RWPE2 (cell line): Measurements from ENCODE around the gene TMTC4.

Experiments
- ATAC-seq: fragments of 200-7000 bp; cut with Tn5 transposase; 3 replicates; pipeline ENCODE4 v1.9.1; 2021; ENCODE audit warnings: low read depth
- DNase-seq: peaks from one replicate; pipeline ENCODE4 v3.0.0-alpha.2; 2020; ENCODE audit warnings: low spot score
- H3K27ac ChIP-seq: fragments of 450-650 bp; 2 replicates; pipeline ENCODE4 v1.5.1; 2017; ENCODE audit warnings: mild to moderate bottlenecking; ENCODE audit not compliant: poor library complexity, severe bottlenecking
- H3K27me3 ChIP-seq: fragments of 250-450 bp; sonication (Bioruptor Pico); 2 replicates; pipeline ENCODE4 v1.5.1; 2021; ENCODE audit warnings: mild to moderate bottlenecking, moderate library complexity; ENCODE audit not compliant: insufficient read depth, poor library complexity, severe bottlenecking
- H3K36me3 ChIP-seq: fragments of 250-450 bp; sonication (Bioruptor Pico); 2 replicates; pipeline ENCODE4 v1.5.1; 2020; ENCODE audit warnings: low read depth, mild to moderate bottlenecking, moderate library complexity
- H3K4me1 ChIP-seq: fragments of 250-450 bp; sonication (Bioruptor Pico); 2 replicates; pipeline ENCODE4 v1.5.1; 2021; ENCODE audit warnings: mild to moderate bottlenecking, moderate library complexity; ENCODE audit not compliant: insufficient read depth, poor library complexity, severe bottlenecking
- H3K4me3 ChIP-seq: fragments of 250-450 bp; sonication (Bioruptor Pico); 2 replicates; pipeline ENCODE4 v1.5.1; 2021; ENCODE audit warnings: mild to moderate bottlenecking, moderate library complexity; ENCODE audit not compliant: severe bottlenecking
- H3K9me3 ChIP-seq: fragments of 250-450 bp; sonication (Bioruptor Pico); 2 replicates; pipeline ENCODE4 v1.5.1; 2021; ENCODE audit warnings: mild to moderate bottlenecking, moderate library complexity; ENCODE audit not compliant: severe bottlenecking
- TF ChIP-seq, protein P1 (sequence below): fragments of 450-650 bp; IDR thresholded peaks from one replicate; pipeline ENCODE4 v1.5.1; 2017; ENCODE audit warnings: mild to moderate bottlenecking, moderate library complexity; ENCODE audit not compliant: poor library complexity, severe bottlenecking

Gene TMTC4

GRCh38 chr13:100652510-100652909 is 22.1 kb downstream of the TMTC4 start:
- TF ChIP-seq, protein P1, sequence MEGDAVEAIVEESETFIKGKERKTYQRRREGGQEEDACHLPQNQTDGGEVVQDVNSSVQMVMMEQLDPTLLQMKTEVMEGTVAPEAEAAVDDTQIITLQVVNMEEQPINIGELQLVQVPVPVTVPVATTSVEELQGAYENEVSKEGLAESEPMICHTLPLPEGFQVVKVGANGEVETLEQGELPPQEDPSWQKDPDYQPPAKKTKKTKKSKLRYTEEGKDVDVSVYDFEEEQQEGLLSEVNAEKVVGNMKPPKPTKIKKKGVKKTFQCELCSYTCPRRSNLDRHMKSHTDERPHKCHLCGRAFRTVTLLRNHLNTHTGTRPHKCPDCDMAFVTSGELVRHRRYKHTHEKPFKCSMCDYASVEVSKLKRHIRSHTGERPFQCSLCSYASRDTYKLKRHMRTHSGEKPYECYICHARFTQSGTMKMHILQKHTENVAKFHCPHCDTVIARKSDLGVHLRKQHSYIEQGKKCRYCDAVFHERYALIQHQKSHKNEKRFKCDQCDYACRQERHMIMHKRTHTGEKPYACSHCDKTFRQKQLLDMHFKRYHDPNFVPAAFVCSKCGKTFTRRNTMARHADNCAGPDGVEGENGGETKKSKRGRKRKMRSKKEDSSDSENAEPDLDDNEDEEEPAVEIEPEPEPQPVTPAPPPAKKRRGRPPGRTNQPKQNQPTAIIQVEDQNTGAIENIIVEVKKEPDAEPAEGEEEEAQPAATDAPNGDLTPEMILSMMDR, result no peak
- DNase-seq, result no peak
- Histone ChIP-seq H3K27ac (no peak overlapping the region), H3K27me3 (no peaks in the 10 kb centered on the region), H3K4me1 (no peaks in the 10 kb centered on the region), H3K9me3 (no peaks in the 10 kb centered on the region), H3K4me3 (no peak overlapping the region), H3K36me3 (peaks cover 22% of the 10 kb centered on the region)
- ATAC-seq, result no peak

GRCh38 chr13:100650326-100650725 is 24.3 kb downstream of the TMTC4 start:
- DNase-seq (no peak), ATAC-seq (no peak)
- TF ChIP-seq, protein P1, result no peak
- H3K27me3 ChIP-seq, result no peaks in the 10 kb centered on the region
- no peaks in the 10 kb centered on the region for H3K4me1 ChIP-seq
- H3K9me3 ChIP-seq, result no peaks in the 10 kb centered on the region
- H3K27ac ChIP-seq, result no peak overlapping the region
- peaks cover 10% of the 10 kb centered on the region for H3K36me3 ChIP-seq
- no peak overlapping the region for H3K4me3 ChIP-seq

DNA sequence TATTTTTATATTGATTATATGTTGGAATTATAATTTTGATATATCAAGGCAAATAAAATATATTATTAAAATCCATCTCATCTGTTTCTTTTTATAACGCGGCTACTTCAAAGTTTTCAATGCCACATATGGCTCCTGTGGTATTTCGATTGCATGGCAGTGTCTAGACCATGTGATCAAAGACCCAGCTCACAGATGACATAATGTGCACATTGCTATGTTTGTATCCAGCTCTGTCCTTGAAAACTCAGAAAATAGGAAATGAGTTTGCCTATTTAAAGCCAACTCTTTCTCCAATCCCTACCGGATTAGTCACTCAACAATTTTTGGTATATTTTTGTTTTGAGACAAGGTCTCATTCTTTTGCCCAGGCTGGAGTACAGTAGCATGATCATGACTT is 26.2 kb downstream of the TMTC4 start:
- Histone ChIP-seq H3K36me3 (0 out of 2 replicates have a peak, but pooled peaks cover 4% of the 10 kb centered on the region), H3K9me3 (no peaks in the 10 kb centered on the region), H3K27ac (no peak overlapping the region), H3K4me3 (no peak overlapping the region), H3K27me3 (no peaks in the 10 kb centered on the region), H3K4me1 (no peaks in the 10 kb centered on the region)
- DNase-seq, result no peak
- ATAC-seq, result no peak
- TF ChIP-seq, protein P1, result no peak

DNA sequence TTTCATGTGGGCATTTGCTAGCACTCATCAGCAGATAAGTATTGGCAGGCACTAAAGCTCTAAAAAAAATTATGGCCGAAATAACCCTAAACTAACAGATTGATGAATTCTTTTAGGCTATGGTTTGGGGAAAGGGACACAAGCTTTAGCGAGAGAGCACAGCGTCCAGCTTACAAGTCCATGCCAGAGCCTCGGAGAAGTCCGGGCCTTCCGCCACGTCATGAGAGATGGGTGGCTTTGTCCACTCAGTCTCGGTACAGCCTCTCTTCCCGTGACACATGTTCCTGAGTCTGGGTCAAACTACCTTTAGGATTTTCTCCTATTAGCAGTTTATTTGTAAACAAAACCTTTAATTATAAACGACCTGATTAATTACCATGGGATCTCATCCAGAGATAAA is 27.7 kb downstream of the TMTC4 start:
- Histone ChIP-seq H3K4me3 (no peak overlapping the region), H3K9me3 (no peaks in the 10 kb centered on the region), H3K27me3 (no peaks in the 10 kb centered on the region), H3K4me1 (no peaks in the 10 kb centered on the region), H3K27ac (no peak overlapping the region), H3K36me3 (0 out of 2 replicates have a peak, but pooled peaks cover 4% of the 10 kb centered on the region)
- DNase-seq, result no peak
- TF ChIP-seq, protein P1, result no peak
- no peak for ATAC-seq

- ATAC-seq (no peak), DNase-seq (no peak)
- TF ChIP-seq, protein P1, result peak; percentile 35
These were observed 28.4 kb downstream of the TMTC4 start for GRCh38 chr13:100646030-100646673.

More at GRCh38 chr13:100646030-100646673, 28.4 kb downstream of the TMTC4 start:
- no peak overlapping the region for H3K27ac ChIP-seq
- no peaks in the 10 kb centered on the region for H3K27me3 ChIP-seq
- no peaks in the 10 kb centered on the region for H3K4me1 ChIP-seq
- 0 out of 2 replicates have a peak, but pooled peaks cover 4% of the 10 kb centered on the region for H3K36me3 ChIP-seq
- no peak overlapping the region for H3K4me3 ChIP-seq
- H3K9me3 ChIP-seq, result no peaks in the 10 kb centered on the region
